Kidney capillary endothelial cell (primary cell): ENCODE data around the gene ARG1.
"Not testable (repeated sequence)": the region's sequence is repeated elsewhere in the genome, so short reads cannot be mapped to it uniquely, and the experiment has no call there.

Experiments used
- DNase-seq: peaks from one replicate; pipeline ENCODE4 v3.0.0-alpha.2; 2018; ENCODE audit warnings: low spot score

The ARG1 gene

DNA sequence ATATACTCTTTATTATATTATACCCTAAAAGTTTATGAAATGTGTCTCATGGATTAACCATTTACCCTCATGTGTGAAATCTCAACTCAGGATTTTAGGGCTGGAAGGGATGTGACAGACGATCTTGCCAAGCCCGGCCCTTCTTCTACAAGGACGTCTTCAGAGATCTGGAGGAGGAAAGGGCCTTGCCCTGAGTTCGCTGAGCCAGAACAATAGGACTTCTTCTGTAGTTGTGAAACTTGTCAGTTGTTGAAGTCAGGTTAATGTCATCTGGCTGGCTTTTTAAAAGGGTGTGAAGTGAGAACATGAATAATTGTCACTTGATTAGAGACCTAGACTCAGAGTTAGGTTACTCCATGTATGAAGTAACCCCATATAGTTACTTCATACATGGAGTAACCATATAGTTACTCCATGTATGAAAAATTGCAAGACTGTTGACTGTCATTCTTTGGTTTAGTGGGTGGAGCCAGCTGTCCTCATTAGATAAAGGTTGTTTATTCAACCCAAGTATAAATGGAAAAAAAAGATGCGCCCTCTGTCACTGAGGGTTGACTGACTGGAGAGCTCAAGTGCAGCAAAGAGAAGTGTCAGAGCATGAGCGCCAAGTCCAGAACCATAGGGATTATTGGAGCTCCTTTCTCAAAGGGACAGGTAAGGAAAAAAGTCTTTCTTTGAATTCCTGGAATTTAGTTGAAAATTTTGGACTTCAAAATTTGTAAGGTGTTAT lies at the start of gene ARG1:
Gene ARG1 (plus strand): TSS at position 541 of the 730 bp plus-strand sequence. CDS start 57 bp downstream, at position 598.
- no peak for DNase-seq

- no peak for DNase-seq
Measured at GRCh38 chr6:131523988-131524673, 48.9 kb upstream of the ARG1 start.

DNA sequence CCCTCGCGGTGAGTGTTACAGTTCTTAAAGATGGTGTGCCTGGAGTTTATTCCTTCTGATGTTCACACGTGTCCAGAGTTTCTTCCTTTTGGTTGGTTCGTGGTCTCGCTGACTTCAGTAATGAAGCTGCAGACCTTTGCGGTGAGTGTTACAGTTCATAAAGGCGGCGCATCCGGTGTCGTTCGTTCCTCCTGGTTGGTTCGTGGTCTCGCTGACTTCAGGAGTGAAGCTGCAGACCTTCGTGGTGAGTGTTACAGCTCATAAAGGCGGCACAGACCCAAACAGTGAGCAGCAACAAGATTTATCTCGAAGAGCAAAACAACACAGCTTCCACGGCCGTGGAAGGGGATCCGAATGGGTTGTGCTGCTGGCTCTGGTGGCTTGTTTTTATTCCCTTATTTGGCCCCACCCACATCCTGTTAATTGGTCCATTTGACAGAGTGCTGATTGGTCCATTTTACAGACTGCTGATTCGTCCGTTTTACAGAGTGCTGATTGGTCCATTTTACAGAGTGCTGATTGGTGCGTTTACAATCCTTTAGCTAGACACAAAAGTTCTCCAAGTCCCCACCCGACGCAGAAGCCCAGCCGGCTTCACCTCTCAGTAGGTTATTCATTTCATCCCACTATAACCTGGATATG lies 48.2 kb upstream of the ARG1 start:
- DNase-seq = no peak

DNA sequence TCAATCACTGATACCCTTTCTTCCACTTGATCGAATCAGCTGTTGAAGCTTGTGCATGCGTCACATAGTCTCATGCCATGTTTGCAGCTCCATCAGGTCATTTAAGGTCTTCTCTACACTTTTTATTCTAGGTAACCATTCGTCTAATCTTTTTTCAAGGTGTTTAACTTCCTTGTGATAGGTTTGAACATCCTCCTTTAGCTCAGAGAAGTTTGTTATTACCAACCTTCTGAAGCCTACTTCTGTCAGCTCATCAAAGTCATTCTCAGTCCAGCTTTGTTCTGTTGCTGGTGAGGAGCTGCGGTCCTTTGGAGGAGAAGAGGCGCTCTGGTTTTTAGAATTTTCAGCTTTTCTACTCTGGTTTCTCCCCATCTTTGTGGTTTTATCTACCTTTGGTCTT lies 42.1 kb upstream of the ARG1 start:
- DNase-seq = not testable (repeated sequence)

- DNase-seq = not testable (repeated sequence)
Measured at GRCh38 chr6:131531681-131532080, 41.3 kb upstream of the ARG1 start.

GRCh38 chr6:131532580-131533039 lies 40.4 kb upstream of the ARG1 start:
- no peak for DNase-seq

- DNase-seq = not testable (repeated sequence)
Measured at GRCh38 chr6:131538615-131539014, 34.4 kb upstream of the ARG1 start.

DNA sequence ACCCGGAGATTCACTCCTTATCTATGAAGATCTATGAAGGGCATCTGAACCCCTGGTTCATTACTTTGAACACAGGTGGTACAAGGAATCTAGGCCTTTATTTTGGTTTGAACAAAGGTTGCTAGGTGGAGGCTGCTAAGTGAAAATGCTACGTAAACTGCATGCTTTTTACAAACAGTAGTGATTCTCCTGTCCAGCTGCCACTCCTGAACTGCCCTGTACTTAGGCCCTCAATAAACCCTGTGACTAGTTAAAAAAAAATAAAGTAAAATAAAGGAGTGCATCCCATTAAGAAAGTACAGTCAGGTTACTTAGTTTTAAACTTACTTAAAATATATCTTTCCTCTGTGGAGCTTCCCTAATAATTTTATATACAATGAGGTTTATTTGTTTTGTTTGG lies 27.7 kb upstream of the ARG1 start:
- DNase-seq = no peak

GRCh38 chr6:131547488-131547887 lies 25.5 kb upstream of the ARG1 start:
- no peak for DNase-seq

GRCh38 chr6:131548441-131548840 lies 24.6 kb upstream of the ARG1 start:
- no peak for DNase-seq

- no peak for DNase-seq
Measured at GRCh38 chr6:131549811-131550210, 23.2 kb upstream of the ARG1 start.

DNA sequence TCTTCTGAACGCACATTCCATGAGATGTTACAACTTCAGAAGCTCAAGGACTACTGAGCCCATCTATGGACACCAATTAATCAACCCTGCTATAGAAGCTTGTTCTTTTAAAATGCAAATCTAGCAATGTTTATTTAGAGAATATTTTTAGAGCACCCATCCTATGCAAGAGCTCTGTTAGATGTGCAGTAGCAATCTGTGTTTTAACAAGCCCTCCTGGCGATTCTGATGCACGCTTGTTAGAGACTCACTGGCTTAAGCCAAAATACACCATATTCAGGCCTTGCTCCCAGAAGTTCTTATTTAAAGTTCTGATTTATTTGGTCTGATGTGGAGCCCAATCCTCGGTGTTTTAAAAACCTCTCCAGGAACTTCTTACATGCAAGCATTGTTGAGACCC lies 21.1 kb upstream of the ARG1 start:
- DNase-seq = no peak

GRCh38 chr6:131552572-131552971 lies 20.5 kb upstream of the ARG1 start:
- no peak for DNase-seq

- DNase-seq = no peak
Measured at GRCh38 chr6:131555992-131556391, 17.0 kb upstream of the ARG1 start.

DNA sequence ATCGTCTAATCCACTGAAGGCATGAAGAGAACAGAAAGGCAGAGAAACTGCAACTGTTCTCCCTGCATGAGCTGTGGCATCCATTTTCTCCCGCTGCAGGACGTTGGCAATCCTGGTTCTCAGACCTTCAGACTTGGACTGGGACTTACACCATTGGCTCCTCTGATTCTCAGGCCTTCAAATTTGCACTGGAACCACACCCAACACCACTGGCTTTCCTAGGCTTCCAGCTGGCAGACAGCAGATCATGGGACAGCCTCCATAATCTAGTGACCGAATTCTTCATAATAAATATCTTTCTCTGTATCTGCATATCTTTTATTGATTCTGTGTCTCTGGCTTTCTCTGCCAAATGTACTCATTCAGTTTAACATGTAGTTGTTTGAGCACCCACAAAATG lies 14.1 kb upstream of the ARG1 start:
- no peak for DNase-seq

GRCh38 chr6:131561925-131562707 lies 10.9 kb upstream of the ARG1 start:
- no peak for DNase-seq

- DNase-seq = no peak
Measured at GRCh38 chr6:131565056-131565455, 8.0 kb upstream of the ARG1 start.

- no peak for DNase-seq
Measured at GRCh38 chr6:131568726-131569125, 4.3 kb upstream of the ARG1 start.

DNA sequence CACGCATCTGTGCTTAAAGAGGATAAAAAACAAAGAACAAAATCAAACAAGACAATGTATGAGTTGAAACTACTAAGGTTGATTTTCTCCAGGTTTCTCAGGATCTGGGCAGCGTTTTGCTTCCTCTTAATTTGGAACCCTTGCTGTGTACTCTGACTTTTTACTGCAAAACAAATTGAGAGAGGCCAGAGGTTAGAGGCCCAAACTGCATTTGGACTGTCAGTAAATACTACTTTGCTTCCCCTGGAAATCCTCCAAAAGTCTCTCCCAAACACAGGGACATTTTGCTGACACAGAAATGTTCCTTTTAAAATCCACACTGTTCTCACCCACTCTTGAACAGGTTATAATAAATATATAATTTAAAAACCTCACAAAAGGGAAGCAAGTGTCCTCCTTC lies 1.1 kb downstream of the ARG1 start:
- no peak for DNase-seq

DNA sequence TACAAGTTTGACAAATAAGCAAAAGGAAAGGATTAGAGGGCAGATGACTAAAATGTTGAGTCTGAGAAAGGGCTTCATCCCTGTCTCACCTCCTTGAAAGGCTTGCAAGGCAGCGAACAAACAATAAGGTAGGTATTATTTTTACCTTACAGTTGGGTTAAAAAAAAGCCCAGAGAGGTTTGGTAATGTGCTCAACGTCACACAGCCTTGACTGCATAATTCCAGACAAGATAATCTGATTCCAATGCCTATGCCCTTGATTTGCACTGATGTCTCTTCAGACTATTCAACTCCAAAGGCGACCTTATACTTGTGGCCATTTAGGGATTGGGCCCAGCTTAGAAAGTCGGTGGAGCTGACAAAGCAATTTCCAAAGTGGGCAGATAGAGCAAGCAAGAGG lies 1.7 kb downstream of the ARG1 start:
- no peak for DNase-seq

DNA sequence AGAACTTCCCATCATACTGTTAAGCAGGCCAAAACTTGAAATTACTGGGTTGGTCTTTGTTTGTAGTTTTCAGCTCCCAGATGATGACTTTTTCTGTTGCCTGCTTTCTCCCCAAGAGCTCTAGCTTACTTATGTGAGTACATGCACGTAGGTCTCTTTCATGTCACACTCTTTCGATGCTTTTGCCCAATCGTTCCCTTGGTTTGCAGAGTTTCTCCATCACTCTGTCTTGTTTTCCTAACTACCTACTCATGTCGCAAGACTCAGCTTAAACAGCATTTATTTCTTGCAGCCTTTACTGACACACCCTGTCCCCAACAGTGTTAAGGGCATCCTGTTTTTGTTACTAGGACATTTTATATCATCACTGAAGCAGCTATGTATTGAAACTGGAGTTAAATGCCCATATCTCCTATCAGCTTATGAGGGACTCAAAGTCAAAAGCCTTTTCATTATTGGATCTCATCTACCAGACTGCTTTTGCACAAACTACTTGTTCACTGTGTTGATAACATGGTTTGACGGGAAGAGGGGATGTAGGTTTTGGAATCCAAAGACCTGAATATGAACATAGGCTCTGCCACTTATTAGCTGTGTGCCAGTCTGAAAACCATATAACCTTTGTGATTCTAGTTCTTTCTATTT lies 2.9 kb downstream of the ARG1 start:
- no peak for DNase-seq

- no peak for DNase-seq
Measured at GRCh38 chr6:131581523-131581922, 8.5 kb downstream of the ARG1 start.
